GM23248 (cell line): ENCODE data around the gene MACF1. TPM values are rescaled to one million over a fixed set of nuclear protein-coding genes. Genes with fewer than 3 reads are reported as not detected.
"Not testable (repeated sequence)": the region's sequence is repeated elsewhere in the genome, so short reads cannot be mapped to it uniquely, and the experiment has no call there.

Source experiments
- DNase-seq: peaks from one replicate; pipeline ENCODE4 v3.0.0-alpha.2; 2015
- H2AFZ ChIP-seq: fragments of 200-600 bp; sonication (generic); 2 replicates; pipeline ENCODE4 v1.6.1; 2016; ENCODE audit warnings: antibody characterized with exemption
- H3F3A ChIP-seq: fragments of 200-600 bp; sonication (generic); 2 replicates; pipeline ENCODE4 v1.6.1; 2016; ENCODE audit warnings: mild to moderate bottlenecking, antibody characterized with exemption, mixed run types; ENCODE audit not compliant: insufficient read depth
- H3K27ac ChIP-seq: fragments of 200-600 bp; sonication (generic); 2 replicates; pipeline ENCODE4 v1.5.1; 2016; ENCODE audit warnings: mild to moderate bottlenecking
- H3K27me3 ChIP-seq: fragments of 200-600 bp; sonication (generic); replicated peaks from 2 replicates; pipeline ENCODE4 v1.6.1; 2016; ENCODE audit warnings: mild to moderate bottlenecking; ENCODE audit not compliant: insufficient read depth
- H3K36me3 ChIP-seq: fragments of 200-600 bp; sonication (generic); 2 replicates; pipeline ENCODE4 v1.6.1; 2016; ENCODE audit warnings: low read depth, mild to moderate bottlenecking
- H3K4me1 ChIP-seq: fragments of 200-600 bp; sonication (generic); 2 replicates; pipeline ENCODE4 v1.6.1; 2016; ENCODE audit warnings: mild to moderate bottlenecking; ENCODE audit not compliant: insufficient read depth
- H3K4me2 ChIP-seq: fragments of 200-600 bp; sonication (generic); one replicate; pipeline ENCODE4 v1.6.1; 2016; ENCODE audit warnings: mild to moderate bottlenecking; ENCODE audit not compliant: unreplicated experiment
- H3K4me3 ChIP-seq: fragments of 200-600 bp; sonication (generic); 2 replicates; pipeline ENCODE4 v1.5.1; 2016; ENCODE audit warnings: mild to moderate bottlenecking
- H3K79me2 ChIP-seq: fragments of 200-600 bp; sonication (generic); 2 replicates; pipeline ENCODE4 v1.6.1; 2016; ENCODE audit warnings: mild to moderate bottlenecking; ENCODE audit not compliant: insufficient read depth
- H3K9ac ChIP-seq: fragments of 200-600 bp; sonication (generic); 2 replicates; pipeline ENCODE4 v1.6.1; 2016; ENCODE audit warnings: mild to moderate bottlenecking
- H3K9me2 ChIP-seq: fragments of 200-600 bp; sonication (generic); 2 replicates; pipeline ENCODE4 v1.6.1; 2016; ENCODE audit warnings: mixed run types, mild to moderate bottlenecking, moderate library complexity; ENCODE audit not compliant: insufficient read depth
- H3K9me3 ChIP-seq: fragments of 200-600 bp; sonication (generic); one replicate; pipeline ENCODE4 v1.6.1; 2017; ENCODE audit warnings: low read depth
- H4K20me1 ChIP-seq: fragments of 200-600 bp; sonication (generic); 2 replicates; pipeline ENCODE4 v1.6.0; 2016; ENCODE audit not compliant: insufficient read depth
- EZH2 ChIP-seq: fragments of 200-600 bp; sonication (generic); IDR thresholded peaks from 2 replicates; pipeline ENCODE4 v1.6.1; 2018; ENCODE audit warnings: antibody characterized with exemption, mild to moderate bottlenecking; ENCODE audit not compliant: insufficient read depth, poor library complexity, severe bottlenecking
- EZH2phosphoT487 ChIP-seq: fragments of 200-600 bp; sonication (generic); IDR thresholded peaks from 2 replicates; pipeline ENCODE4 v1.6.1; 2018; ENCODE audit warnings: antibody characterized with exemption, moderate library complexity, mild to moderate bottlenecking, low read depth; ENCODE audit not compliant: insufficient read depth
- whole genome bisulfite sequencing, 2 experiments: methylation state at CpG; one replicate each; pipeline ENCODE4 v1.1.6; 2015 to 2017; ENCODE audit warnings: low lambda C conversion rate in 2 of 2, low coverage in 1 of 2; ENCODE audit errors: missing lambda C conversion rate in 2 of 2; 5-methylcytosine and 5-hydroxymethylcytosine counted together
- in situ Hi-C: fragments of 300-500 bp; cut with MboI; formaldehyde crosslinking; loops from 2 replicates; pipeline ENCODE4 v1.15.0; 2020
- polyA plus RNA-seq: library from polyadenylated mRNA; unstranded; fragments of >200 nt; fragmentation: Nextera tagmentation; extraction: Ambion mirVana; gene quantifications from 2 replicates; pipeline ENCODE4 v1.2.1, GENCODE V29; 2016
- total RNA-seq: library from RNA; depleted of rRNA; stranded (reverse); fragments of >200 nt; shearing (Covaris generic); gene quantifications from 2 replicates; pipeline ENCODE4 v1.2.3, GENCODE V29; 2014

MACF1 gene
- total and polyA plus RNA-seq, 2 experiments from 2014 or later = 55.1 to 177 TPM

DNA sequence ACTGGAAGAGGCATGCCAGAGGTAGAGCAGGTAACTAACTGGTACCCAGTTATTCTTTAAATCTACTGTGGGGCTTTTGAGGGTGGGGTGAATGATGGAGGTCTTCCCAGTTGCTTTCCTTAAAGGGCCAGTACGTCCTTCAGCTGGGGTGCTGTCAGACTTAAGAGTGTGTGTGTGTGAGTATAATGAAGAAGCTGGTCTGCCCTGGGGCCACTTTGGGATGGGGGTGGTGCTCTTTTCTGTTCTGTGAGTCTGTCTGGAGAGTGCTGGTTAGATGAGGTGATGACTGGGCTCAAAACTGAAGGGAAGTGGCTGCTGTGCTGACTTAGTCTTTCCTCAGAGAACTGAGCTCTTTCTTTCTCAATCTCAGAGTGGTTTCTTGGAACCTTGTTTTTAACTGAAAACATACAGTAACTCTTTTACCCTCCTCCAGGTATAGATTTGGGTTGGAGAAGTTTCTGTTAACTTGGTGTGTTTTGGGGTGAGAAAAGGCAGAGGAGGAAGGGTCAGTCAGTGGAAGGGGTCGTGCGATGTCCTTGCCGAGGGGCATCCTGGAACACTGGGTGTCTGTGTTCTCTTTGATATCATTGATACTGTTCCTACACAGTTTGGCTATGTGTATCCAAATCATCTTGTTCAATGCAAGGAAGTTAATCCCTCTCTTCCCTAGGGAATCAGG, 746 bp downstream of the MACF1 start:
- in situ Hi-C loops = no loop called here
- Histone ChIP-seq H3K27me3 (no peaks in the 10 kb centered on the region), H3K4me2 (peak overlapping the region; percentile 99), H3K9ac (peak overlapping the region; percentile 85), H3K4me3 (peak overlapping the region; percentile 72), H2AFZ (peak overlapping the region; percentile 59), H3K79me2 (peaks cover 86% of the 10 kb centered on the region), H3K36me3 (no peaks in the 10 kb centered on the region), H3K27ac (peak overlapping the region; percentile 97), H3K4me1 (peaks cover 31% of the 10 kb centered on the region), H3K9me2 (no peaks in the 10 kb centered on the region), H4K20me1 (no peaks in the 10 kb centered on the region), H3K9me3 (no peaks in the 10 kb centered on the region), H3F3A (peaks cover 35% of the 10 kb centered on the region)
- TF ChIP-seq EZH2 (no peak), EZH2phosphoT487 (no peak)
- WGBS, 2 experiments = 54 to 60% methylated on average over 4 of the region's 4 CpGs
- DNase-seq = peak; percentile 88

DNA sequence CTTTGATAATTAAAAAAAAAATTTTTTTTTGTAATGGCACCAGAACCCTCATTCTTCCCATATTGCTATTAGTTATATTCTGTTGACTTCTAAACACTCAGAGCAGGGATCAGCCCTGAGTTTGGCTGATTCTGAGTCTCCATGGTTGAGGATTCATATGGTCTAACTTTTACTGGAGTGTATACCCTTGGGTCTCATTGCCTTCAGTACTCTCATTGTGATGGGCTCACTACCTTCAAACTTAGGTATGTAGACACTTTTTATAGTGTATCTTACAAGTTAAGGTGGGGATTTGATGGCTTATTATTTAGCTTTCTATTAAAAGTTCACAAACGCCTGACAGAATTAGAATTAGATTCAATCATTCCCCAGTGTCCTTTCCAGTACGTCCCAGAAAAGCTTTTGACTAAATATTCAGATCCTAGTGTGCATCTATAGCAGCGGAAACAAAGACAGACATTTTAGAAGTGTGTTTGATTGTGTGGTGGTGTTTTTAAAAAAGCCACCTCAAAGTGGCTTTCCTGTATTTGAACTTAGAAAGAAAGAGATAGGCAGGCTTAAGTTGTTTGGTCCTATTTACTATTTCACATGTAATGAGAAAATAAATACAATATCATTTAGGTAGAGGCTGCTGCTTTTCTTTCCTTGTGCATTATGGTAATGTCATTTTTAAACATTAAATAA, 1.4 kb downstream of the MACF1 start:
- peak overlapping the region; percentile 99 for H3K4me2 ChIP-seq
- peak overlapping the region; percentile 59; the same call in 1 of the 2 replicates for H2AFZ ChIP-seq
- H3K9ac ChIP-seq = peak overlapping the region; percentile 85
- peak overlapping the region; percentile 72 for H3K4me3 ChIP-seq
- in situ Hi-C loops = no loop called here
- H3K27me3 ChIP-seq = no peaks in the 10 kb centered on the region
- no peak for TF ChIP-seq EZH2
- no peak for TF ChIP-seq EZH2phosphoT487
- no peaks in the 10 kb centered on the region for H3K9me2 ChIP-seq
- H3K79me2 ChIP-seq = peaks cover 86% of the 10 kb centered on the region
- H3K4me1 ChIP-seq = peaks cover 31% of the 10 kb centered on the region
- 35 to 38% methylated on average over 3 of the region's 3 CpGs for WGBS, 2 experiments
- no peak for DNase-seq
- H3K27ac ChIP-seq = peak overlapping the region; percentile 97
- H3K9me3 ChIP-seq = no peaks in the 10 kb centered on the region
- H4K20me1 ChIP-seq = no peaks in the 10 kb centered on the region
- no peaks in the 10 kb centered on the region for H3K36me3 ChIP-seq
- peaks cover 35% of the 10 kb centered on the region for H3F3A ChIP-seq

DNA sequence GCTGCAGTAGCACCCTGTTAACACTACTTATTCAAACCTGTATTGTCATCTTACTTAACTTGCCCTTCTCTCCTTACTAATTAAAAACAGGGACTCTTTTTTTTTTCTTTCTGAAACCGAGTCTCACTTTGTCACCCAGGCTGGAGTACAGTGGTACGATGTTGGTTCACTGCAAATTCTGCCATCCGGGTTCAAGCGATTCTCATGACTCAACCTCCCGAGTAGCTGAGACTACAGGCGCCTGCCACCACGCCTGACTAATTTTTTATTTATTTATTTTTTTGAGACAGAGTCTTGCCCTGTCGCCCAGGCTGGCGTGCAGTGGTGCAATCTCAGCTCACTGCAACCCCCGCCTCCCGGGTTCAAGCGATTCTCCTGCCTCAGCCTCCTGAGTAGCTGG, 3.9 kb downstream of the MACF1 start:
- H3K36me3 ChIP-seq, H3K4me3 ChIP-seq, H4K20me1 ChIP-seq, H2AFZ ChIP-seq, H3K4me2 ChIP-seq, H3K9ac ChIP-seq, H3K27me3 ChIP-seq, H3K27ac ChIP-seq, DNase-seq, H3K9me3 ChIP-seq, H3K9me2 ChIP-seq, in situ Hi-C loops: not testable (repeated sequence)
- Histone ChIP-seq H3F3A (peaks cover 34% of the 10 kb centered on the region), H3K79me2 (peaks cover 87% of the 10 kb centered on the region), H3K4me1 (peaks cover 46% of the 10 kb centered on the region)
- 89 to 91% methylated on average over 7 to 12 of the region's 12 CpGs for WGBS, 2 experiments

GRCh38 chr1:39210649-39211048, 6.2 kb downstream of the MACF1 start:
- no peaks in the 10 kb centered on the region for H3K27me3 ChIP-seq
- no peak overlapping the region for H3K4me3 ChIP-seq
- H3K79me2 ChIP-seq = peaks cover 98% of the 10 kb centered on the region
- H3K36me3 ChIP-seq = no peaks in the 10 kb centered on the region
- no peak overlapping the region for H3K9ac ChIP-seq
- in situ Hi-C loops = no loop called here
- H3K27ac ChIP-seq = no peak overlapping the region
- DNase-seq = no peak
- peaks cover 51% of the 10 kb centered on the region for H3K4me1 ChIP-seq
- no peaks in the 10 kb centered on the region for H4K20me1 ChIP-seq
- H3K4me2 ChIP-seq = no peak overlapping the region
- no peaks in the 10 kb centered on the region for H3K9me2 ChIP-seq
- TF ChIP-seq EZH2phosphoT487 = no peak
- TF ChIP-seq EZH2 = no peak
- 96 to 100% methylated on average over 2 to 3 of the region's 3 CpGs for WGBS, 2 experiments
- no peaks in the 10 kb centered on the region for H3K9me3 ChIP-seq
- H3F3A ChIP-seq = peaks cover 27% of the 10 kb centered on the region
- no peak overlapping the region for H2AFZ ChIP-seq
